Measurements from ENCODE around the gene HSD17B10.

DNA sequence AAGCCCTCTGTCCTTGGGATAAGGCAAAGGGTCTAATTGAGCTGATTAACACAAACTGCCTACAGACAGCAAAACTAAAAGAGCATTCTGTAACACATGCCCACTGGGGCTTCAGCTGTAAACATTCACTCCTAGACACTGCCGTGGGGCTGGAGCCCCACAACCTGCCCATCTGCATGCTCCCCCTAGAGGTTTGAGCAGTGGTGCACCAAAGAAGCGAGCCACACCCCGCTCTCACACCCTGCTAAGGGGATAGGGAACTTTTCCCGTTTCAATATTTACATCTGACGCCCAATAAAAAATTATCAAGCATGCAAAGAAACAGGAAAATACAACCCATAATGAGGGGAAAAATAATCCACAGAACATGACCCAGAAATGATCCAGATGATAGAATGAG is 46.9 kb upstream of the HSD17B10 start:
- TF ChIP-seq CTCF (IDR thresholded peaks at IDR 0.05) (peak in 4 of 6 experiments; percentile 6 to 21 (median 14)), POLR2A (IDR thresholded peaks at IDR 0.05) (no peak)

All from Peyer's patch (tissue), 4 donors.